HEK293 (cell line): ENCODE results near the gene ARHGAP8.

Experiments
- GLI2 ChIP-seq: fragments of 450-650 bp; formaldehyde crosslinking; IDR thresholded peaks from 2 replicates; pipeline ENCODE4; 2017; ENCODE audit warnings: missing biosample characterization, missing genetic modification characterization, low read depth, borderline replicate concordance
- GLI4 ChIP-seq: fragments of 450-650 bp; formaldehyde crosslinking; IDR thresholded peaks from 2 replicates; pipeline ENCODE4 v1.5.1; 2016; ENCODE audit warnings: missing biosample characterization, missing genetic modification characterization
- HOXC10 ChIP-seq: sonication (generic); formaldehyde crosslinking; IDR thresholded peaks from 2 replicates; pipeline ENCODE4 v1.8.1; 2023; ENCODE audit warnings: mild to moderate bottlenecking, missing genetic modification reagents
- INSM2 ChIP-seq: fragments of 450-650 bp; formaldehyde crosslinking; IDR thresholded peaks from 2 replicates; pipeline ENCODE4 v1.5.1; 2016; ENCODE audit warnings: missing biosample characterization, missing genetic modification characterization
- KLF10 ChIP-seq: fragments of 450-650 bp; IDR thresholded peaks from 2 replicates; pipeline ENCODE4 v1.5.1; 2018; ENCODE audit warnings: missing biosample characterization, mild to moderate bottlenecking, missing genetic modification characterization
- REPIN1 ChIP-seq: fragments of 450-650 bp; formaldehyde crosslinking; IDR thresholded peaks from 2 replicates; pipeline ENCODE4 v1.5.1; 2017; ENCODE audit warnings: missing biosample characterization, missing genetic modification characterization, low read depth
- SALL2 ChIP-seq: fragments of 450-650 bp; formaldehyde crosslinking; IDR thresholded peaks from 2 replicates; pipeline ENCODE4 v1.5.0; 2017; ENCODE audit warnings: missing biosample characterization, mild to moderate bottlenecking, missing genetic modification characterization, borderline replicate concordance
- SCRT2 ChIP-seq: fragments of 450-650 bp; formaldehyde crosslinking; IDR thresholded peaks from 2 replicates; pipeline ENCODE4 v1.5.1; 2016; ENCODE audit warnings: missing biosample characterization, missing genetic modification characterization
- TRIM28 ChIP-seq: IDR thresholded peaks from 2 replicates; pipeline ENCODE4 v1.6.1; 2011; ENCODE audit warnings: low read length, control low read depth, borderline replicate concordance
- ZFHX2 ChIP-seq: fragments of 450-650 bp; formaldehyde crosslinking; conservative IDR thresholded peaks from 2 replicates; pipeline ENCODE4 v1.5.1; 2016; ENCODE audit warnings: missing biosample characterization, missing genetic modification characterization
- ZNF121 ChIP-seq: fragments of 450-650 bp; formaldehyde crosslinking; IDR thresholded peaks from 2 replicates; pipeline ENCODE4 v1.5.1; 2016; ENCODE audit warnings: missing biosample characterization, missing genetic modification characterization
- ZNF292 ChIP-seq: fragments of 450-650 bp; formaldehyde crosslinking; IDR thresholded peaks from 2 replicates; pipeline ENCODE4 v1.5.1; 2016; ENCODE audit warnings: low read depth, missing biosample characterization, missing genetic modification characterization, borderline replicate concordance
- ZNF423 ChIP-seq: fragments of 450-650 bp; formaldehyde crosslinking; IDR thresholded peaks from 2 replicates; pipeline ENCODE4 v1.5.1; 2016; ENCODE audit warnings: missing biosample characterization, missing genetic modification characterization
- ZNF48 ChIP-seq: fragments of 450-650 bp; formaldehyde crosslinking; IDR thresholded peaks from 2 replicates; pipeline ENCODE4 v1.5.1; 2016; ENCODE audit warnings: missing biosample characterization, missing genetic modification characterization
- ZNF488 ChIP-seq: fragments of 450-650 bp; formaldehyde crosslinking; IDR thresholded peaks from 2 replicates; pipeline ENCODE4 v1.5.1; 2016; ENCODE audit warnings: missing biosample characterization, missing genetic modification characterization
- ZNF529 ChIP-seq: fragments of 450-650 bp; formaldehyde crosslinking; IDR thresholded peaks from 2 replicates; pipeline ENCODE4 v1.5.1; 2017; ENCODE audit warnings: missing genetic modification characterization, missing biosample characterization; ENCODE audit not compliant: insufficient replicate concordance
- ZNF555 ChIP-seq: fragments of 450-650 bp; formaldehyde crosslinking; conservative IDR thresholded peaks from 2 replicates; pipeline ENCODE4 v1.5.1; 2017; ENCODE audit warnings: missing biosample characterization, mild to moderate bottlenecking, missing genetic modification characterization, inconsistent platforms
- ZNF561 ChIP-seq: fragments of 450-650 bp; IDR thresholded peaks from 2 replicates; pipeline ENCODE4 v1.5.1; 2018; ENCODE audit warnings: missing biosample characterization, missing genetic modification characterization, borderline replicate concordance
- ZNF580 ChIP-seq: fragments of 450-650 bp; formaldehyde crosslinking; IDR thresholded peaks from 2 replicates; pipeline ENCODE4 v1.5.1; 2016; ENCODE audit warnings: missing biosample characterization, missing genetic modification characterization
- ZNF626 ChIP-seq: fragments of 450-650 bp; sonication (Bioruptor Pico); formaldehyde crosslinking; IDR thresholded peaks from 2 replicates; pipeline ENCODE4 v1.5.1; 2018; ENCODE audit warnings: missing biosample characterization, missing genetic modification characterization, inconsistent platforms
- ZNF654 ChIP-seq: fragments of 450-650 bp; formaldehyde crosslinking; IDR thresholded peaks from 2 replicates; pipeline ENCODE4 v1.5.1; 2016; ENCODE audit warnings: low read depth, missing biosample characterization, missing genetic modification characterization
- ZNF664 ChIP-seq: fragments of 450-650 bp; formaldehyde crosslinking; IDR thresholded peaks from 2 replicates; pipeline ENCODE4 v1.5.1; 2016; ENCODE audit warnings: missing biosample characterization, missing genetic modification characterization
- ZNF670 ChIP-seq: fragments of 450-650 bp; formaldehyde crosslinking; IDR thresholded peaks from 2 replicates; pipeline ENCODE4 v1.5.1; 2016; ENCODE audit warnings: missing biosample characterization, missing genetic modification characterization, low read depth
- ZNF701 ChIP-seq: fragments of 450-650 bp; formaldehyde crosslinking; IDR thresholded peaks from 2 replicates; pipeline ENCODE4 v1.5.1; 2016; ENCODE audit warnings: missing biosample characterization, missing genetic modification characterization
- ZNF792 ChIP-seq: fragments of 450-650 bp; formaldehyde crosslinking; IDR thresholded peaks from 2 replicates; pipeline ENCODE4 v1.5.1; 2016; ENCODE audit warnings: missing biosample characterization, missing genetic modification characterization
- ZSCAN23 ChIP-seq: fragments of 450-650 bp; formaldehyde crosslinking; IDR thresholded peaks from 2 replicates; pipeline ENCODE4 v1.5.1; 2016; ENCODE audit warnings: missing biosample characterization, missing genetic modification characterization
- TF ChIP-seq, protein P1 (sequence below): fragments of 450-650 bp; formaldehyde crosslinking; IDR thresholded peaks from 2 replicates; pipeline ENCODE4 v1.5.1; 2016; ENCODE audit warnings: missing biosample characterization, missing genetic modification characterization
- TF ChIP-seq, protein P2 (sequence below): fragments of 450-650 bp; formaldehyde crosslinking; IDR thresholded peaks from 2 replicates; pipeline ENCODE4 v1.5.1; 2016; ENCODE audit warnings: missing biosample characterization, missing genetic modification characterization, borderline replicate concordance
- TF ChIP-seq, protein P3 (sequence below): fragments of 450-650 bp; formaldehyde crosslinking; IDR thresholded peaks from 2 replicates; pipeline ENCODE4 v1.5.1; 2016; ENCODE audit warnings: missing biosample characterization, missing genetic modification characterization, borderline replicate concordance

The ARHGAP8 gene

GRCh38 chr22:44758344-44758973 is 6.1 kb downstream of the ARHGAP8 start (continued):
- no peak for TF ChIP-seq INSM2 (tag by site-specific recombination)
- no peak for TF ChIP-seq ZFHX2
- no peak for TF ChIP-seq GLI4 (tag by site-specific recombination)
- no peak for TF ChIP-seq TRIM28
- no peak for TF ChIP-seq ZNF529 (tag by site-specific recombination)
- TF ChIP-seq ZNF654 (tag by site-specific recombination), result no peak
- TF ChIP-seq ZNF555 (tag by site-specific recombination), result no peak
- TF ChIP-seq ZNF792, result no peak
- no peak for TF ChIP-seq SALL2 (tag by site-specific recombination)
- TF ChIP-seq ZNF292 (tag by site-specific recombination), result no peak
- TF ChIP-seq ZNF121 (tag by site-specific recombination), result no peak
- TF ChIP-seq ZSCAN23, result no peak
- no peak for TF ChIP-seq ZNF701
- TF ChIP-seq, protein P1, sequence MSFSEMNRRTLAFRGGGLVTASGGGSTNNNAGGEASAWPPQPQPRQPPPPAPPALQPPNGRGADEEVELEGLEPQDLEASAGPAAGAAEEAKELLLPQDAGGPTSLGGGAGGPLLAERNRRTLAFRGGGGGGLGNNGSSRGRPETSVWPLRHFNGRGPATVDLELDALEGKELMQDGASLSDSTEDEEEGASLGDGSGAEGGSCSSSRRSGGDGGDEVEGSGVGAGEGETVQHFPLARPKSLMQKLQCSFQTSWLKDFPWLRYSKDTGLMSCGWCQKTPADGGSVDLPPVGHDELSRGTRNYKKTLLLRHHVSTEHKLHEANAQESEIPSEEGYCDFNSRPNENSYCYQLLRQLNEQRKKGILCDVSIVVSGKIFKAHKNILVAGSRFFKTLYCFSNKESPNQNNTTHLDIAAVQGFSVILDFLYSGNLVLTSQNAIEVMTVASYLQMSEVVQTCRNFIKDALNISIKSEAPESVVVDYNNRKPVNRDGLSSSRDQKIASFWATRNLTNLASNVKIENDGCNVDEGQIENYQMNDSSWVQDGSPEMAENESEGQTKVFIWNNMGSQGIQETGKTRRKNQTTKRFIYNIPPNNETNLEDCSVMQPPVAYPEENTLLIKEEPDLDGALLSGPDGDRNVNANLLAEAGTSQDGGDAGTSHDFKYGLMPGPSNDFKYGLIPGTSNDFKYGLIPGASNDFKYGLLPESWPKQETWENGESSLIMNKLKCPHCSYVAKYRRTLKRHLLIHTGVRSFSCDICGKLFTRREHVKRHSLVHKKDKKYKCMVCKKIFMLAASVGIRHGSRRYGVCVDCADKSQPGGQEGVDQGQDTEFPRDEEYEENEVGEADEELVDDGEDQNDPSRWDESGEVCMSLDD (tag by site-specific recombination), result no peak; the same call in 1 of the 2 replicates
- TF ChIP-seq GLI2, result no peak
- TF ChIP-seq HOXC10 (CRISPR knock-in tag), result no peak
- TF ChIP-seq ZNF626 (tag by site-specific recombination), result no peak
- TF ChIP-seq, protein P2, sequence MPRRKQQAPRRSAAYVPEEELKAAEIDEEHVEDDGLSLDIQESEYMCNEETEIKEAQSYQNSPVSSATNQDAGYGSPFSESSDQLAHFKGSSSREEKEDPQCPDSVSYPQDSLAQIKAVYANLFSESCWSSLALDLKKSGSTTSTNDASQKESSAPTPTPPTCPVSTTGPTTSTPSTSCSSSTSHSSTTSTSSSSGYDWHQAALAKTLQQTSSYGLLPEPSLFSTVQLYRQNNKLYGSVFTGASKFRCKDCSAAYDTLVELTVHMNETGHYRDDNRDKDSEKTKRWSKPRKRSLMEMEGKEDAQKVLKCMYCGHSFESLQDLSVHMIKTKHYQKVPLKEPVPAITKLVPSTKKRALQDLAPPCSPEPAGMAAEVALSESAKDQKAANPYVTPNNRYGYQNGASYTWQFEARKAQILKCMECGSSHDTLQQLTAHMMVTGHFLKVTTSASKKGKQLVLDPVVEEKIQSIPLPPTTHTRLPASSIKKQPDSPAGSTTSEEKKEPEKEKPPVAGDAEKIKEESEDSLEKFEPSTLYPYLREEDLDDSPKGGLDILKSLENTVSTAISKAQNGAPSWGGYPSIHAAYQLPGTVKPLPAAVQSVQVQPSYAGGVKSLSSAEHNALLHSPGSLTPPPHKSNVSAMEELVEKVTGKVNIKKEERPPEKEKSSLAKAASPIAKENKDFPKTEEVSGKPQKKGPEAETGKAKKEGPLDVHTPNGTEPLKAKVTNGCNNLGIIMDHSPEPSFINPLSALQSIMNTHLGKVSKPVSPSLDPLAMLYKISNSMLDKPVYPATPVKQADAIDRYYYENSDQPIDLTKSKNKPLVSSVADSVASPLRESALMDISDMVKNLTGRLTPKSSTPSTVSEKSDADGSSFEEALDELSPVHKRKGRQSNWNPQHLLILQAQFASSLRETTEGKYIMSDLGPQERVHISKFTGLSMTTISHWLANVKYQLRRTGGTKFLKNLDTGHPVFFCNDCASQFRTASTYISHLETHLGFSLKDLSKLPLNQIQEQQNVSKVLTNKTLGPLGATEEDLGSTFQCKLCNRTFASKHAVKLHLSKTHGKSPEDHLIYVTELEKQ, result peak; percentile 52; the same call in 1 of the 2 replicates
- TF ChIP-seq ZNF423 (tag by site-specific recombination), result no peak
- no peak for TF ChIP-seq KLF10 (tag by site-specific recombination)
- no peak for TF ChIP-seq ZNF561
- TF ChIP-seq ZNF48, result no peak
- TF ChIP-seq ZNF488, result no peak
- peak; percentile 90 for TF ChIP-seq SCRT2
- TF ChIP-seq ZNF670, result no peak
- TF ChIP-seq, protein P3, sequence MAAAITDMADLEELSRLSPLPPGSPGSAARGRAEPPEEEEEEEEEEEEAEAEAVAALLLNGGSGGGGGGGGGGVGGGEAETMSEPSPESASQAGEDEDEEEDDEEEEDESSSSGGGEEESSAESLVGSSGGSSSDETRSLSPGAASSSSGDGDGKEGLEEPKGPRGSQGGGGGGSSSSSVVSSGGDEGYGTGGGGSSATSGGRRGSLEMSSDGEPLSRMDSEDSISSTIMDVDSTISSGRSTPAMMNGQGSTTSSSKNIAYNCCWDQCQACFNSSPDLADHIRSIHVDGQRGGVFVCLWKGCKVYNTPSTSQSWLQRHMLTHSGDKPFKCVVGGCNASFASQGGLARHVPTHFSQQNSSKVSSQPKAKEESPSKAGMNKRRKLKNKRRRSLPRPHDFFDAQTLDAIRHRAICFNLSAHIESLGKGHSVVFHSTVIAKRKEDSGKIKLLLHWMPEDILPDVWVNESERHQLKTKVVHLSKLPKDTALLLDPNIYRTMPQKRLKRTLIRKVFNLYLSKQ (tag by site-specific recombination), result no peak
- no peak for TF ChIP-seq ZNF664 (tag by site-specific recombination)
- TF ChIP-seq REPIN1, result no peak
- TF ChIP-seq ZNF580 (tag by site-specific recombination), result peak; percentile 71; the same call in 1 of the 2 replicates
